GM23338 (cell line): Measurements from ENCODE around the gene MCFD2. TPM values are rescaled to one million over a fixed set of nuclear protein-coding genes. Genes with fewer than 3 reads are reported as not detected.

ENCODE experiments used
- ATAC-seq: fragments of 200-7000 bp; cut with Tn5 transposase; 3 replicates; pipeline ENCODE4 v1.9.1; 2020
- DNase-seq: peaks from one replicate; pipeline ENCODE4 v3.0.0-alpha.2; 2015; ENCODE audit warnings: low spot score
- H2AFZ ChIP-seq: fragments of 200-600 bp; sonication (generic); 2 replicates; pipeline ENCODE4 v1.8.0; 2016; ENCODE audit warnings: antibody characterized with exemption, mild to moderate bottlenecking, moderate library complexity
- H3F3A ChIP-seq: fragments of 200-600 bp; sonication (generic); replicated peaks from 2 replicates; pipeline ENCODE4 v1.8.0; 2017; ENCODE audit warnings: antibody characterized with exemption, mixed run types, low read depth
- H3K27ac ChIP-seq: fragments of 200-600 bp; sonication (generic); 2 replicates; pipeline ENCODE4 v1.6.1; 2016; ENCODE audit warnings: low read depth
- H3K27me3 ChIP-seq: fragments of 200-600 bp; sonication (generic); 2 replicates; pipeline ENCODE4 v1.8.0; 2016; ENCODE audit warnings: mild to moderate bottlenecking, mixed run types, moderate library complexity; ENCODE audit not compliant: insufficient read depth
- H3K36me3 ChIP-seq: fragments of 200-600 bp; sonication (generic); 2 replicates; pipeline ENCODE4 v1.8.0; 2016; ENCODE audit warnings: mild to moderate bottlenecking; ENCODE audit not compliant: insufficient read depth
- H3K4me1 ChIP-seq: fragments of 200-600 bp; sonication (generic); 2 replicates; pipeline ENCODE4 v1.8.0; 2016; ENCODE audit warnings: mild to moderate bottlenecking, moderate library complexity; ENCODE audit not compliant: insufficient read depth
- H3K4me2 ChIP-seq: fragments of 200-600 bp; sonication (generic); 2 replicates; pipeline ENCODE4 v1.7.1; 2017; ENCODE audit warnings: mixed run types
- H3K4me3 ChIP-seq: fragments of 200-600 bp; sonication (generic); 2 replicates; pipeline ENCODE4 v1.6.1; 2016; ENCODE audit warnings: mixed run types
- H3K79me2 ChIP-seq: fragments of 200-600 bp; sonication (generic); replicated peaks from 2 replicates; pipeline ENCODE4 v1.8.0; 2017; ENCODE audit warnings: mild to moderate bottlenecking; ENCODE audit not compliant: insufficient read depth
- H3K9me2 ChIP-seq: fragments of 200-600 bp; sonication (generic); 2 replicates; pipeline ENCODE4 v1.8.0; 2017; ENCODE audit not compliant: insufficient read depth
- H4K20me1 ChIP-seq: fragments of 200-600 bp; sonication (generic); replicated peaks from 2 replicates; pipeline ENCODE4 v1.8.0; 2017; ENCODE audit warnings: mild to moderate bottlenecking; ENCODE audit not compliant: insufficient read depth
- H3K27ac Mint-ChIP-seq: 2 replicates; pipeline ENCODE4 v1.8.0; 2020; ENCODE audit warnings: inconsistent platforms, mild to moderate bottlenecking, moderate library complexity, mixed read lengths
- H3K27me3 Mint-ChIP-seq: 3 replicates; pipeline ENCODE4 v1.8.0; 2022; ENCODE audit warnings: low read depth, mild to moderate bottlenecking, moderate library complexity, mixed read lengths, inconsistent platforms; ENCODE audit not compliant: insufficient read depth, poor library complexity
- H3K36me3 Mint-ChIP-seq: 3 replicates; pipeline ENCODE4 v1.8.0; 2021; ENCODE audit warnings: low read depth, mild to moderate bottlenecking, inconsistent platforms, moderate library complexity, mixed read lengths
- H3K4me1 Mint-ChIP-seq: 3 replicates; pipeline ENCODE4 v1.8.0; 2020; ENCODE audit warnings: mild to moderate bottlenecking, inconsistent platforms, mixed read lengths
- H3K4me3 Mint-ChIP-seq: 3 replicates; pipeline ENCODE4 v1.8.0; 2021; ENCODE audit warnings: moderate library complexity, mild to moderate bottlenecking, inconsistent platforms, mixed read lengths
- H3K9me3 Mint-ChIP-seq: 3 replicates; pipeline ENCODE4 v1.8.0; 2020; ENCODE audit warnings: moderate library complexity, mild to moderate bottlenecking, inconsistent platforms, mixed read lengths
- CREB1 ChIP-seq: fragments of 250-450 bp; sonication (Bioruptor Pico); IDR thresholded peaks from 2 replicates; pipeline ENCODE4 v1.5.0; 2020; ENCODE audit warnings: low read depth, mild to moderate bottlenecking, moderate library complexity
- EZH2phosphoT487 ChIP-seq: fragments of 200-600 bp; sonication (generic); IDR thresholded peaks from one replicate; pipeline ENCODE4 v1.8.1; 2018; ENCODE audit warnings: antibody characterized with exemption; ENCODE audit not compliant: unreplicated experiment
- JUNB ChIP-seq: IDR thresholded peaks from one replicate; pipeline ENCODE4 v1.6.1; 2016; ENCODE audit warnings: antibody characterized with exemption; ENCODE audit not compliant: unreplicated experiment
- NANOG ChIP-seq: IDR thresholded peaks from 2 replicates; pipeline ENCODE4 v1.6.1; 2016; ENCODE audit warnings: antibody characterized with exemption, borderline replicate concordance
- STAT1 ChIP-seq: IDR thresholded peaks from one replicate; pipeline ENCODE4 v1.6.1; 2016; ENCODE audit warnings: antibody characterized with exemption; ENCODE audit not compliant: unreplicated experiment
- ZNF114 ChIP-seq: fragments of 250-450 bp; sonication (Bioruptor Pico); IDR thresholded peaks from 2 replicates; pipeline ENCODE4 v1.5.0; 2020; ENCODE audit warnings: mild to moderate bottlenecking, moderate library complexity
- polyA plus RNA-seq: library from polyadenylated mRNA; unstranded; fragments of >200 nt; fragmentation: Nextera tagmentation; extraction: Ambion mirVana; gene quantifications from 2 replicates; pipeline ENCODE4 v1.2.1, GENCODE V29; 2016
- total RNA-seq: library from RNA; depleted of rRNA; stranded (reverse); fragments of >200 nt; shearing (Covaris generic); gene quantifications from 2 replicates; pipeline ENCODE4 v1.2.3, GENCODE V29; 2014
- TF ChIP-seq, protein P1 (sequence below): IDR thresholded peaks from one replicate; pipeline ENCODE4 v1.6.1; 2018; ENCODE audit warnings: antibody characterized with exemption; ENCODE audit not compliant: unreplicated experiment
- TF ChIP-seq, protein P2 (sequence below): IDR thresholded peaks from 2 replicates; pipeline ENCODE4 v1.6.1; 2016; ENCODE audit warnings: antibody characterized with exemption

MCFD2 gene
- total and polyA plus RNA-seq, 2 experiments from 2014 or later = 55.1 to 91.9 TPM

DNA sequence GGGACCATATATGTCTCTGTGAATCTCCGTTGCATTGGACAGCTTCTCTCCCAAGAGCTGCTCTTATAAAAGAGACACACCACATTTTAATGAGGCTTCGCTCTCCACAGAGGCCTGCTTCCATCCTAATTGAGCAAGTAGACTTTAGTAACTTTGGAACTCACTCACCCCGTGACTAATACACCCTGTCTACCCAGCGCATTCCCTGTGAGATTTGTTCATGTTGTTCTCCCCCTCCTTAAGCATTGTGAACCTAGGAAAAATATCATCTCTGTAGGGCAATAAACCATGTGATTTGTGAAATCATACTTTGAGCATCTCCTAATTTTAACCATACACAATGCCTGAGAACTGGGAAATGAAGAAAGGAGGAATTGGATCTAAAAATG is 56.9 kb downstream of the MCFD2 start:
- H3K9me2 ChIP-seq = no peaks in the 10 kb centered on the region
- no peak overlapping the region for H3K4me2 ChIP-seq
- Mint-ChIP-seq H3K4me3 (no peak overlapping the region), H3K4me1 (no peaks in the 10 kb centered on the region; the same call in 2 of the 3 replicates), H3K27ac (no peak overlapping the region), H3K36me3 (no peaks in the 10 kb centered on the region), H3K9me3 (no peaks in the 10 kb centered on the region), H3K27me3 (peaks cover 3% of the 10 kb centered on the region)
- no peaks in the 10 kb centered on the region for H3F3A ChIP-seq
- H3K27ac ChIP-seq = no peak overlapping the region
- no peak overlapping the region for H2AFZ ChIP-seq
- no peaks in the 10 kb centered on the region for H4K20me1 ChIP-seq
- H3K27me3 ChIP-seq = no peaks in the 10 kb centered on the region
- TF ChIP-seq CREB1 (CRISPR knock-in tag) = no peak
- no peak overlapping the region for H3K4me3 ChIP-seq
- DNase-seq (no peak), ATAC-seq (no peak)
- H3K4me1 ChIP-seq = no peaks in the 10 kb centered on the region
- no peaks in the 10 kb centered on the region for H3K36me3 ChIP-seq
- H3K79me2 ChIP-seq = no peaks in the 10 kb centered on the region

DNA sequence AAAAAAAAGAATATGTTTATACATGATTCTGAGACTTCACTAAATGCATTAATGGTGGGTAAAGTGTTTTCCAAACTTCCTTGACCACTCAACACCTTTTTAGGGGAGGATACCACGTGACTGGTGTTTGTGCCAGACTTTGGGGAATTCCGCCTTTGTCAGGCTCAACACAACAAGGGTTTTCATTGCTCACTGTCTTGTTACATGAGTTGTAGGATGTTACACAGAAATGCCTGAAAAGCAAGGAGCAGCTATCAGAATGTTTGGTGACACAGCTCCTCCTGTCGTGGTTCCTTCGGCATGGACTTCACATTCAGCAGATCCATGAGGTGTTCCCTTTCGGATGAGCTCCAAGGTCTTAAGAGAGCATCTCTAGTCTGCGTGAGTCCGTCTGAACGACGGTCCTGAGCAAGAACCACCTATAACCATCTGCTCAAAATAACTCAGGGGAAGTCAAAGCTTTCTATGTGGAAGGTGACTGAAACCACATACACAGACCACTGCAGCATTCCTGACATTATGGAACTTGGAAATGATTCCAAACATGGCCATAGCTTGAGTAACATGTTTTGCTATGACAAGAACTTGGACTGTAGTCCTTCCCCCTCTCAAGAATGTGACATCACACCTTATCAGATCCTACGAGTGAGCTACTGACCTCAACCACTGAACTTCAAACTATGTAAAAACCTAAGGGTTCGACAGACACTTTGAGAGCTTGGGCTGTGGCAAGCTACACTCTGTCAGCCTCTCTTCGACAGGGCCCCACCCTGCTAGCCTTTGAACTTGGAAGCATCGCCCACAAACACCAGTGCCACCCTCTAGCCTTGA is 57.5 kb downstream of the MCFD2 start:
- ATAC-seq (no peak), DNase-seq (no peak)
- Histone ChIP-seq H3K79me2 (no peaks in the 10 kb centered on the region), H2AFZ (0 out of 2 replicates have a peak overlapping the region, but pooled peaks have one; percentile 66), H3K36me3 (no peaks in the 10 kb centered on the region), H3K4me1 (no peaks in the 10 kb centered on the region), H4K20me1 (no peaks in the 10 kb centered on the region), H3K9me2 (no peaks in the 10 kb centered on the region), H3K27ac (no peak overlapping the region), H3K27me3 (no peaks in the 10 kb centered on the region), H3F3A (no peaks in the 10 kb centered on the region), H3K4me3 (no peak overlapping the region), H3K4me2 (no peak overlapping the region)
- Mint-ChIP-seq H3K36me3 (no peaks in the 10 kb centered on the region), H3K27me3 (peaks cover 3% of the 10 kb centered on the region), H3K27ac (no peak overlapping the region), H3K4me3 (no peak overlapping the region), H3K4me1 (no peaks in the 10 kb centered on the region; the same call in 2 of the 3 replicates), H3K9me3 (no peaks in the 10 kb centered on the region)
- no peak for TF ChIP-seq EZH2phosphoT487
- no peak for TF ChIP-seq ZNF114 (CRISPR knock-in tag)

DNA sequence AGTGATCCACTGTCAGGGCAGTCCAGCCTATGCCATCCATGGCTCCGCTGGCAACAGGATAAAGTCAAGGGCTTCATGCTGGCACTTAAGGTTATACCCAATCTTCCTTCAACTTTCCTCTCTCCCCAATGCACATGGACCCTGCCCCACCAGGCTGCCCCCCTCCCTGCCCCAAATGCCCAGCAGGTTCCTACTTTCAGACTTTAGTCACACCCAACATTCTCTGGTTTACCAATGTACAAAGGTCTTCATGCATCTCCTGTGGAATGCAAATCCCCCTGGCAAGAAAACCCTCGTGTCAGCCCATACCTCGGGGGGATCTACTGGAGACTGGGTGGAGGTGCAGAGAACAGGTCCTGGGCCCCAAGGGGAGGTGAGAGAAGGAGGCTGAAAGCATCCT is 59.3 kb downstream of the MCFD2 start:
- Mint-ChIP-seq H3K27ac (no peak overlapping the region), H3K4me3 (no peak overlapping the region), H3K36me3 (no peaks in the 10 kb centered on the region), H3K27me3 (peaks cover 4% of the 10 kb centered on the region), H3K4me1 (no peaks in the 10 kb centered on the region; the same call in 2 of the 3 replicates), H3K9me3 (no peaks in the 10 kb centered on the region)
- H3K4me2 ChIP-seq = no peak overlapping the region
- H4K20me1 ChIP-seq = no peaks in the 10 kb centered on the region
- H3K79me2 ChIP-seq = no peaks in the 10 kb centered on the region
- H3K4me1 ChIP-seq = no peaks in the 10 kb centered on the region
- no peak overlapping the region for H3K27ac ChIP-seq
- H2AFZ ChIP-seq = no peak overlapping the region
- no peaks in the 10 kb centered on the region for H3K27me3 ChIP-seq
- no peak for TF ChIP-seq NANOG
- no peak for TF ChIP-seq ZNF114 (CRISPR knock-in tag)
- TF ChIP-seq, protein P1, sequence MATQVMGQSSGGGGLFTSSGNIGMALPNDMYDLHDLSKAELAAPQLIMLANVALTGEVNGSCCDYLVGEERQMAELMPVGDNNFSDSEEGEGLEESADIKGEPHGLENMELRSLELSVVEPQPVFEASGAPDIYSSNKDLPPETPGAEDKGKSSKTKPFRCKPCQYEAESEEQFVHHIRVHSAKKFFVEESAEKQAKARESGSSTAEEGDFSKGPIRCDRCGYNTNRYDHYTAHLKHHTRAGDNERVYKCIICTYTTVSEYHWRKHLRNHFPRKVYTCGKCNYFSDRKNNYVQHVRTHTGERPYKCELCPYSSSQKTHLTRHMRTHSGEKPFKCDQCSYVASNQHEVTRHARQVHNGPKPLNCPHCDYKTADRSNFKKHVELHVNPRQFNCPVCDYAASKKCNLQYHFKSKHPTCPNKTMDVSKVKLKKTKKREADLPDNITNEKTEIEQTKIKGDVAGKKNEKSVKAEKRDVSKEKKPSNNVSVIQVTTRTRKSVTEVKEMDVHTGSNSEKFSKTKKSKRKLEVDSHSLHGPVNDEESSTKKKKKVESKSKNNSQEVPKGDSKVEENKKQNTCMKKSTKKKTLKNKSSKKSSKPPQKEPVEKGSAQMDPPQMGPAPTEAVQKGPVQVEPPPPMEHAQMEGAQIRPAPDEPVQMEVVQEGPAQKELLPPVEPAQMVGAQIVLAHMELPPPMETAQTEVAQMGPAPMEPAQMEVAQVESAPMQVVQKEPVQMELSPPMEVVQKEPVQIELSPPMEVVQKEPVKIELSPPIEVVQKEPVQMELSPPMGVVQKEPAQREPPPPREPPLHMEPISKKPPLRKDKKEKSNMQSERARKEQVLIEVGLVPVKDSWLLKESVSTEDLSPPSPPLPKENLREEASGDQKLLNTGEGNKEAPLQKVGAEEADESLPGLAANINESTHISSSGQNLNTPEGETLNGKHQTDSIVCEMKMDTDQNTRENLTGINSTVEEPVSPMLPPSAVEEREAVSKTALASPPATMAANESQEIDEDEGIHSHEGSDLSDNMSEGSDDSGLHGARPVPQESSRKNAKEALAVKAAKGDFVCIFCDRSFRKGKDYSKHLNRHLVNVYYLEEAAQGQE = no peak
- no peak for TF ChIP-seq STAT1
- TF ChIP-seq, protein P2, sequence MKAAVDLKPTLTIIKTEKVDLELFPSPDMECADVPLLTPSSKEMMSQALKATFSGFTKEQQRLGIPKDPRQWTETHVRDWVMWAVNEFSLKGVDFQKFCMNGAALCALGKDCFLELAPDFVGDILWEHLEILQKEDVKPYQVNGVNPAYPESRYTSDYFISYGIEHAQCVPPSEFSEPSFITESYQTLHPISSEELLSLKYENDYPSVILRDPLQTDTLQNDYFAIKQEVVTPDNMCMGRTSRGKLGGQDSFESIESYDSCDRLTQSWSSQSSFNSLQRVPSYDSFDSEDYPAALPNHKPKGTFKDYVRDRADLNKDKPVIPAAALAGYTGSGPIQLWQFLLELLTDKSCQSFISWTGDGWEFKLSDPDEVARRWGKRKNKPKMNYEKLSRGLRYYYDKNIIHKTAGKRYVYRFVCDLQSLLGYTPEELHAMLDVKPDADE = no peak
- no peak for TF ChIP-seq JUNB
- no peaks in the 10 kb centered on the region for H3K36me3 ChIP-seq
- no peaks in the 10 kb centered on the region for H3F3A ChIP-seq
- H3K9me2 ChIP-seq = no peaks in the 10 kb centered on the region
- no peak overlapping the region for H3K4me3 ChIP-seq
- ATAC-seq (no peak), DNase-seq (no peak)
